AG04450 (cell line): ENCODE measurements around the gene COBL. TPM values are rescaled to one million over a fixed set of nuclear protein-coding genes. Genes with fewer than 3 reads are reported as not detected.

Experiments used
- CTCF ChIA-PET: fragments of 300-600, 350-600 bp; formaldehyde crosslinking; extraction: SDS; loops from one replicate; lab custom pipeline; 2022; ENCODE audit warnings: antibody characterized with exemption, inconsistent platforms; lab: Charles Lee
- POLR2A ChIA-PET: fragments of 350-600 bp; formaldehyde crosslinking; extraction: SDS; loops from one replicate; lab custom pipeline; 2021; ENCODE audit warnings: antibody characterized with exemption, inconsistent platforms; lab: Yijun Ruan, JAX
- DNase-seq: peaks from one replicate; pipeline ENCODE4 v3.0.0-alpha.2; 2011; ENCODE audit warnings: low read depth, low spot score
- H3K27ac ChIP-seq: one replicate; pipeline ENCODE4 v1.5.1; 2012; ENCODE audit warnings: low read depth, low read length, control low read depth
- H3K27me3 ChIP-seq: one replicate; pipeline ENCODE4 v1.6.0; 2012; ENCODE audit warnings: low read length; ENCODE audit not compliant: control insufficient read depth, insufficient read depth
- H3K4me3 ChIP-seq: 2 replicates; pipeline ENCODE4 v1.5.1; 2011; ENCODE audit warnings: mild to moderate bottlenecking, low read depth, low read length, control low read depth
- H3K9me3 ChIP-seq: 2 replicates; pipeline ENCODE4 v1.5.1; 2012; ENCODE audit warnings: low read length; ENCODE audit not compliant: control insufficient read depth, insufficient read depth
- polyA plus RNA-seq: library from polyadenylated mRNA; depleted of rRNA; stranded (reverse); fragments of >200 nt; gene quantifications from 2 replicates; pipeline ENCODE4 v1.2.3, GENCODE V29; 2011
- TF ChIP-seq, protein P1 (sequence below): IDR thresholded peaks from 2 replicates; pipeline ENCODE4 v1.5.1; 2011; ENCODE audit warnings: low read depth, low read length, control low read depth, inconsistent platforms

Gene COBL
- polyA plus RNA-seq, 1 experiment, result 0.06 TPM

DNA sequence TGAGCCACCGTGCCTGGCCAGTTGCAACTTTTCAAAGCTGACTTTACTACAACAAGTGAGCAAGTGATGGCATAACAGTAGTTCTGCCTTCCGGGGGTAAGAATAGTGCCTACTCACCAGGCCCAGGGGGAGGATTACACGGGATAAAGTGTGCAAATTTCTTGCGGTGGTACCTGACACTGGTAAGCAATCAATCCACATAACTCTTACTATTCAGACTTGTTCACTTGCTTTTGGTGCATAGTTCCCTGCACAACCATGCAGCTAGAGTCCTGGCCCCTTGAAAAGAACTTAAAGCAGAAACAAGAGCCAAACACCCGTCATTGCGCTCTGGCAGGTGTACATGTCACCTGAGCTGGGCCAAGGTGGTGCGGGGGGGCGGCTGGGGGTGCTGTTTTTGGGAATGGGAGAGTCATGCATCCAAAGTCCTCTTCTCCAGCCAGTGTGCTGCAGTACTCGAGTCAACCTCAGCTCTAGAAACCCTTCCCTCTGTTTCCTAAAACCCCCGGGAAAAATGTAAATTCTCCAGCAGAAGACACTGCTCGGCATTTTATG is 5.4 kb upstream of the COBL start:
- no peak for DNase-seq
- Histone ChIP-seq H3K9me3 (no peaks in the 10 kb centered on the region; the same call in 1 of the 2 replicates), H3K4me3 (no peak overlapping the region), H3K27me3 (peaks cover 3% of the 10 kb centered on the region), H3K27ac (no peak overlapping the region)
- TF ChIP-seq, protein P1, sequence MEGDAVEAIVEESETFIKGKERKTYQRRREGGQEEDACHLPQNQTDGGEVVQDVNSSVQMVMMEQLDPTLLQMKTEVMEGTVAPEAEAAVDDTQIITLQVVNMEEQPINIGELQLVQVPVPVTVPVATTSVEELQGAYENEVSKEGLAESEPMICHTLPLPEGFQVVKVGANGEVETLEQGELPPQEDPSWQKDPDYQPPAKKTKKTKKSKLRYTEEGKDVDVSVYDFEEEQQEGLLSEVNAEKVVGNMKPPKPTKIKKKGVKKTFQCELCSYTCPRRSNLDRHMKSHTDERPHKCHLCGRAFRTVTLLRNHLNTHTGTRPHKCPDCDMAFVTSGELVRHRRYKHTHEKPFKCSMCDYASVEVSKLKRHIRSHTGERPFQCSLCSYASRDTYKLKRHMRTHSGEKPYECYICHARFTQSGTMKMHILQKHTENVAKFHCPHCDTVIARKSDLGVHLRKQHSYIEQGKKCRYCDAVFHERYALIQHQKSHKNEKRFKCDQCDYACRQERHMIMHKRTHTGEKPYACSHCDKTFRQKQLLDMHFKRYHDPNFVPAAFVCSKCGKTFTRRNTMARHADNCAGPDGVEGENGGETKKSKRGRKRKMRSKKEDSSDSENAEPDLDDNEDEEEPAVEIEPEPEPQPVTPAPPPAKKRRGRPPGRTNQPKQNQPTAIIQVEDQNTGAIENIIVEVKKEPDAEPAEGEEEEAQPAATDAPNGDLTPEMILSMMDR, result no peak
- POLR2A ChIA-PET, result no interaction called here
- CTCF ChIA-PET, result no interaction called here

DNA sequence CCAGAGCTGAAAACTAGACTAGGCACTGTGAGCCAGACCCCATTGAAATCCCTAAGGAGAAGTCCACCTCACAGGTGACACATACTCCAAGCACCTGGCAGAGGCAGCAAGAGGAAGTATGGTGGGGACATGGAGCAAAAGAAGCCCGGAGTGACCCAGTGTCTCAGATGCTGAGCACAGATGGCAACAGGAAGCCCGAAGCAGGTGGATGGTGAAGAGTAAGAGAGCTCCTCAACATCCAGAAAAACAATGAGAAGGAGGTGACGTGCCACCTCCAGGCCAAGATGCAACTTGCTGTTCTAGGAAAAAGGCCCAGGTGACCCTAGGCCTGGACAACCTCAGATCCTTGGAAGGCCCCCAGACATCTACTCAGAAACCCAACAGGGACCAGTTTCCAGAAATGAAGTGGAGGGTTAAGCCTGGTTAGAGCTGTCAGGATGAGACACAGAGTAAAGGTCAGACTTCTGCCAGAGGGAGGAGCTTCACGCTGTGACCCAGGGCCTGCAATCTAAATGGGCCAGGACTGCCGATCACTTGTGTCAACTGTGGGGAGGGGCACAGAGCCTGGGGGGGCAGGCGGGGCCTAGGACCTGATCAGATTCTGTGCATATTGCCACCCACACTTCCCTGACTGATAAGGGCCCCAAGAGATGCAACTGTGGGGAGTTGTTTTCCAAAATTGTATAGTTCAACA is 2.4 kb upstream of the COBL start:
- H3K27ac ChIP-seq, result no peak overlapping the region
- POLR2A ChIA-PET, result no interaction called here
- TF ChIP-seq, protein P1, result no peak
- no peak for DNase-seq
- peaks cover 4% of the 10 kb centered on the region; the same call in 1 of the 2 replicates for H3K9me3 ChIP-seq
- peaks cover 18% of the 10 kb centered on the region for H3K27me3 ChIP-seq
- no peak overlapping the region for H3K4me3 ChIP-seq
- CTCF ChIA-PET, result no interaction called here

DNA sequence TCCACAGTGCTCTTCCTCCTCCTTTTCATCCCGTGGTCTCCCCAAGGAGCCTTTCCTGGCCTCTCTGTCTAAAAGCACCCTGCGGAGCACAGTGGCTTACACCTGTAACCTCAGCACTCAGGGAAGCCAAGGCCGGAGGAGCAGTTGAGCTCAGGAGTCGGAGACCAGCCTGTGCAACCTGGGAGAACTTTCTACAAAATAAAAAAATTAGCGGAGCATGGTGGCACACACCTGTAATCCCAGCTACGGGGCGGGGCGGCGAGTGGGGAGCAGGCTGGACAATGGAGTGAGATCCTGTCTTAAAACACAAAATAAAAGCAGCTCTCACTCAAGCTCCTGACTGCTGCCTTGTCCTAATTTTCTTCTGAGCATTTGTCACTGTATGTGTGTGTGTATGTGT is 1.4 kb upstream of the COBL start:
- ChIA-PET POLR2A (no interaction called here), CTCF (no interaction called here)
- Histone ChIP-seq H3K27me3 (peaks cover 18% of the 10 kb centered on the region), H3K27ac (no peak overlapping the region), H3K4me3 (no peak overlapping the region), H3K9me3 (peaks cover 4% of the 10 kb centered on the region; the same call in 1 of the 2 replicates)
- no peak for DNase-seq
- TF ChIP-seq, protein P1, result no peak

DNA sequence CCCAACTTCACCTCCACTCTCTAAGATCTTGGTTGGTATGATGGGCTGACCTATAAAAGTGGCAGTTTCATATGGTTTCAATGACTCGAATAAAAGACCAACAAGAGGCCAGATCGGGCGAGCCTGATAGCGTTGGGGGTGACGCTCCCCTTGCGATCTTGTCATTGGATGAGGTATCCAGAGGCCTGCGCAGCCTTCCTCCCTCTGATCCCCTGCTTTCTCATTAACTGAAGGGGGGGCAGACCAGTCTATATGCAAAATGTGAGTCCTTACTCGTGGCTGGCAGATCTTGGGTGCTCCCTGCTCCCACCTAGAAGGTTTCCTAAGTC is 937 bp upstream of the COBL start:
- Histone ChIP-seq H3K9me3 (peaks cover 4% of the 10 kb centered on the region; the same call in 1 of the 2 replicates), H3K4me3 (no peak overlapping the region), H3K27me3 (peaks cover 18% of the 10 kb centered on the region), H3K27ac (no peak overlapping the region)
- no peak for DNase-seq
- TF ChIP-seq, protein P1, result no peak
- ChIA-PET POLR2A (no interaction called here), CTCF (no interaction called here)

DNA sequence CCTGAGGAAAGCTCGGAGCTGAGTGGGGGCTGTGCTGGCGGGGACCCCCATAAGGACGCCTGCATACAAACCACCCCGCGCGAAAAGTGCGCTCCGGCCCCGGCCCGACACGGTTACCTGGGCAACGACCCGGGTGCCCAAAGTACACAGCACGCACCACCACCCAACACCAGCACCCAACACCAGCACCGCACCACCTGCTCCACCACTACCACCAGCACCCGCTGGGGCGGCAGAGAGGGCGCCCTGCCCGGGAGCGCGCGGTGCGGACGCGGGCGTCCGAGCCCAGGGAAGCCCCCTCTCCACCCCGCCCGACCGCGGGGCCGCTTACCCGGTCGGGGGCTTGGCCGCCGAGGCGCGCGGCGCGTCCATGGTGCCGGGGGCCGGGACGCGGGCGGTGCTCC is 345 bp downstream of the COBL start:
- Histone ChIP-seq H3K27ac (no peak overlapping the region), H3K4me3 (no peak overlapping the region)

More for the DNA sequence above, 345 bp downstream of the COBL start:
- TF ChIP-seq, protein P1, result no peak
- CTCF ChIA-PET, result no interaction called here
- peaks cover 4% of the 10 kb centered on the region; the same call in 1 of the 2 replicates for H3K9me3 ChIP-seq
- H3K27me3 ChIP-seq, result peaks cover 18% of the 10 kb centered on the region
- POLR2A ChIA-PET, result no interaction called here
- no peak for DNase-seq
